ENCODE results near the gene CHCHD6. TPM values are rescaled to one million over a fixed set of nuclear protein-coding genes. Genes with fewer than 3 reads are reported as not detected.

Gene CHCHD6
- total and polyA plus RNA-seq, 2 donors (not counting 3 experiments of a cell fraction or from before 2014, with no cell fraction given): 8.4 to 10.1 TPM

GRCh38 chr3:126968391-126969390 lies 264.7 kb downstream of the CHCHD6 start:
- H3K4me3 ChIP-seq (replicated peaks in 1 of 3; ENCODE audit: insufficient read depth in 1 of 3, low read depth in 1 of 3, low read length in 3 of 3): no peak overlapping the region
- ChIA-PET POLR2A (no interaction called here), CTCF (interaction anchor here (1.1 to 5.4 kb wide), 3 partner anchors 10 to 15 kb away, joined by 4 to 35 read pairs (median 6); partner anchors contain the start of gene PLXNA1)
- H3K4me2 ChIP-seq (ENCODE audit: insufficient read depth, low read length): no peak overlapping the region
- no peak overlapping the region for H2AFZ ChIP-seq (ENCODE audit: low read depth, low read length)
- no peaks in the 10 kb centered on the region for H3K4me1 ChIP-seq (ENCODE audit: control insufficient read depth, extremely low read depth, insufficient read depth, low read length)
- intact Hi-C loops (cut with micrococcal nuclease) (no loop called here), dilution Hi-C loops (cut with MboI; ENCODE audit: extremely low pct_ligation_motif_present, low sequenced_read_pairs) (no loop called here)
- H3K9me3 ChIP-seq (replicated peaks; ENCODE audit: control insufficient read depth, insufficient read depth, low read length): no peaks in the 10 kb centered on the region
- no peak overlapping the region for H3K9ac ChIP-seq (replicated peaks; ENCODE audit: extremely low read depth, insufficient read depth, low read length)
- no peak for FAIRE-seq
- peaks cover 8 to 17% of the 10 kb centered on the region in 2 experiments for H3K27me3 ChIP-seq (ENCODE audit: control insufficient read depth in 2 of 2, insufficient read depth in 2 of 2, low read length in 2 of 2)
- TF ChIP-seq GATA2 (IDR thresholded peaks at IDR 0.05; ENCODE audit: insufficient read depth, insufficient read length, low read depth, low read length) (no peak), CTCF (IDR thresholded peaks at IDR 0.05; ENCODE audit: extremely low read depth in 1 of 2, insufficient read depth in 1 of 2, low read depth in 1 of 2, low read length in 2 of 2) (no peak), MYC (IDR thresholded peaks at IDR 0.05; ENCODE audit: low read depth, low read length) (no peak)
- BruUV-seq (replicated peaks): no TSS peak
- DNase-seq (ENCODE audit: low read depth, low spot score): no peak
- no peaks in the 10 kb centered on the region for H4K20me1 ChIP-seq (replicated peaks; ENCODE audit: control insufficient read depth, extremely low read depth, insufficient read depth, low read length)
- no peak overlapping the region for H3K27ac ChIP-seq (ENCODE audit: insufficient read depth, low read depth, low read length)
- no peaks in the 10 kb centered on the region for H3K9me1 ChIP-seq (replicated peaks; ENCODE audit: control insufficient read depth, extremely low read depth, insufficient read depth, low read length)
- no peaks in the 10 kb centered on the region for H3K36me3 ChIP-seq (ENCODE audit: control insufficient read depth in 2 of 2, extremely low read depth in 1 of 2, insufficient read depth in 2 of 2, low read length in 2 of 2)
- no peaks in the 10 kb centered on the region for H3K79me2 ChIP-seq (ENCODE audit: control insufficient read depth, insufficient read depth, low read length)

GRCh38 chr3:126969586-126969985 lies 265.5 kb downstream of the CHCHD6 start:
- no peak overlapping the region for H3K4me2 ChIP-seq (ENCODE audit: insufficient read depth, low read length)
- no peak for DNase-seq (ENCODE audit: low read depth, low spot score)
- no peak overlapping the region for H3K4me3 ChIP-seq (replicated peaks in 1 of 3; ENCODE audit: insufficient read depth in 1 of 3, low read depth in 1 of 3, low read length in 3 of 3)
- ChIA-PET POLR2A (no interaction called here), CTCF (interaction anchor here (2.0 to 5.4 kb wide), 2 partner anchors 9 to 12 kb away, joined by 6 to 35 read pairs; partner anchors contain the start of gene PLXNA1)
- no peak overlapping the region for H3K27ac ChIP-seq (ENCODE audit: insufficient read depth, low read depth, low read length)
- H3K9me1 ChIP-seq (replicated peaks; ENCODE audit: control insufficient read depth, extremely low read depth, insufficient read depth, low read length): no peaks in the 10 kb centered on the region
- no peaks in the 10 kb centered on the region for H3K9me3 ChIP-seq (replicated peaks; ENCODE audit: control insufficient read depth, insufficient read depth, low read length)
- H3K4me1 ChIP-seq (ENCODE audit: control insufficient read depth, extremely low read depth, insufficient read depth, low read length): no peaks in the 10 kb centered on the region
- H3K79me2 ChIP-seq (ENCODE audit: control insufficient read depth, insufficient read depth, low read length): no peaks in the 10 kb centered on the region
- no peaks in the 10 kb centered on the region for H3K36me3 ChIP-seq (ENCODE audit: control insufficient read depth in 2 of 2, extremely low read depth in 1 of 2, insufficient read depth in 2 of 2, low read length in 2 of 2)
- intact Hi-C loops (cut with micrococcal nuclease): no loop called here
- H3K9ac ChIP-seq (replicated peaks; ENCODE audit: extremely low read depth, insufficient read depth, low read length): no peak overlapping the region
- no peak for TF ChIP-seq MYC (IDR thresholded peaks at IDR 0.05; ENCODE audit: low read depth, low read length)
- TF ChIP-seq EZH2 (IDR thresholded peaks at IDR 0.05; ENCODE audit: borderline replicate concordance, low read depth, low read length, severe bottlenecking): no peak
- no peak for TF ChIP-seq FOS (IDR thresholded peaks at IDR 0.05; ENCODE audit: borderline replicate concordance, insufficient read depth, low read length)
- TF ChIP-seq GATA2 (IDR thresholded peaks at IDR 0.05; ENCODE audit: insufficient read depth, insufficient read length, low read depth, low read length): no peak
- TF ChIP-seq POLR2A (IDR thresholded peaks at IDR 0.05; ENCODE audit: low read depth, low read length): no peak
- no peak for TF ChIP-seq POLR2AphosphoS5 (IDR thresholded peaks at IDR 0.05; ENCODE audit: insufficient read depth, low read depth, low read length)
- FAIRE-seq: no peak
- dilution Hi-C loops (cut with MboI; ENCODE audit: extremely low pct_ligation_motif_present, low sequenced_read_pairs): no loop called here
- no peak overlapping the region for H2AFZ ChIP-seq (ENCODE audit: low read depth, low read length)
- no peaks in the 10 kb centered on the region for H4K20me1 ChIP-seq (replicated peaks; ENCODE audit: control insufficient read depth, extremely low read depth, insufficient read depth, low read length)
- peaks cover 8 to 15% of the 10 kb centered on the region in 2 experiments for H3K27me3 ChIP-seq (ENCODE audit: control insufficient read depth in 2 of 2, insufficient read depth in 2 of 2, low read length in 2 of 2)
- no TSS peak for BruUV-seq (replicated peaks)

All from endothelial cell of umbilical vein (primary cell).